ENCODE data around the gene RXRA. TPM values are rescaled to one million over a fixed set of nuclear protein-coding genes. Genes with fewer than 3 reads are reported as not detected.
A peak's percentile ranks its signal among the peaks of the same experiment; 100 is the strongest.

RXRA gene
- total and polyA plus RNA-seq, 7 donors = 37.7 to 192 (median 139) TPM

DNA sequence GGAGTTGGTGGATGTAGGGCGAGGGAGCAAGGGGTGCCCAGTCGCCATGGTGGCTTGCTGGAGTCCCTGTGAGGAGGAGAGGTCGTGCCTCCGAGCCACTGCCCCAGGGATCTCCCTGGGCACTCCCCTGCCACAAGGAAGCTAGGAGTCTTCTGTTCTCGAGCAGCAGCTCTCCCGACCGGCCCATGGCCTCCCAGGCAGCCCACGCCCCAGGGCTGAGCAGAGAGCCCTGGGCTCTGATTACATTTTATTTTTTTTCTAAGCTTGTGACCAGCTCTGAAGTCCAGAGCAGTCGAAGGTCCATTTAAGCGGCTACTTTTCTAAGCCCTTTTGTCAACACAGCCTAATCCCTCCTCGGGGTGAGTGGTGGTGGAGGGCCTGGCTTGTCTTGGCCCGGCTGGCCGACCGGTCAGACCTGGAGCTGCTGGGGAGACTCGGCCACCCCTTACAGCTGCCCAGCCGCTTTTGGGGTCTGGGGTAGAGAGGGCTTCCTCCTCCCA lies 2.1 kb downstream of the RXRA start:
- peak overlapping the region; percentile 97 for H3K27ac ChIP-seq
- intact Hi-C loops (cut with DNase I) = loop anchor here (2.0 to 5.0 kb wide), 4 partner anchors 48 to 158 kb away; no protein-coding TSS in a partner anchor
- peaks cover 58% of the 10 kb centered on the region for H3K4me1 ChIP-seq
- DNase-seq (peak; percentile 31 to 54), ATAC-seq (peak in 1 of 4 donors; percentile 2)
- H3K27me3 ChIP-seq (ENCODE audit: insufficient read depth in 3 of 3, low read length in 2 of 3) = no peaks in the 10 kb centered on the region
- WGBS, 3 donors = 6 to 13% (median 7%) methylated on average over 16 of the region's 16 CpGs
- TF ChIP-seq, protein P1, sequence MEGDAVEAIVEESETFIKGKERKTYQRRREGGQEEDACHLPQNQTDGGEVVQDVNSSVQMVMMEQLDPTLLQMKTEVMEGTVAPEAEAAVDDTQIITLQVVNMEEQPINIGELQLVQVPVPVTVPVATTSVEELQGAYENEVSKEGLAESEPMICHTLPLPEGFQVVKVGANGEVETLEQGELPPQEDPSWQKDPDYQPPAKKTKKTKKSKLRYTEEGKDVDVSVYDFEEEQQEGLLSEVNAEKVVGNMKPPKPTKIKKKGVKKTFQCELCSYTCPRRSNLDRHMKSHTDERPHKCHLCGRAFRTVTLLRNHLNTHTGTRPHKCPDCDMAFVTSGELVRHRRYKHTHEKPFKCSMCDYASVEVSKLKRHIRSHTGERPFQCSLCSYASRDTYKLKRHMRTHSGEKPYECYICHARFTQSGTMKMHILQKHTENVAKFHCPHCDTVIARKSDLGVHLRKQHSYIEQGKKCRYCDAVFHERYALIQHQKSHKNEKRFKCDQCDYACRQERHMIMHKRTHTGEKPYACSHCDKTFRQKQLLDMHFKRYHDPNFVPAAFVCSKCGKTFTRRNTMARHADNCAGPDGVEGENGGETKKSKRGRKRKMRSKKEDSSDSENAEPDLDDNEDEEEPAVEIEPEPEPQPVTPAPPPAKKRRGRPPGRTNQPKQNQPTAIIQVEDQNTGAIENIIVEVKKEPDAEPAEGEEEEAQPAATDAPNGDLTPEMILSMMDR (IDR thresholded peaks at IDR 0.05) = no peak
- H3K4me3 ChIP-seq = peak overlapping the region; percentile 92
- H3K9me3 ChIP-seq = no peaks in the 10 kb centered on the region
- H3K36me3 ChIP-seq (ENCODE audit: insufficient read depth in 1 of 2, low read depth in 1 of 2) = no peaks in the 10 kb centered on the region

DNA sequence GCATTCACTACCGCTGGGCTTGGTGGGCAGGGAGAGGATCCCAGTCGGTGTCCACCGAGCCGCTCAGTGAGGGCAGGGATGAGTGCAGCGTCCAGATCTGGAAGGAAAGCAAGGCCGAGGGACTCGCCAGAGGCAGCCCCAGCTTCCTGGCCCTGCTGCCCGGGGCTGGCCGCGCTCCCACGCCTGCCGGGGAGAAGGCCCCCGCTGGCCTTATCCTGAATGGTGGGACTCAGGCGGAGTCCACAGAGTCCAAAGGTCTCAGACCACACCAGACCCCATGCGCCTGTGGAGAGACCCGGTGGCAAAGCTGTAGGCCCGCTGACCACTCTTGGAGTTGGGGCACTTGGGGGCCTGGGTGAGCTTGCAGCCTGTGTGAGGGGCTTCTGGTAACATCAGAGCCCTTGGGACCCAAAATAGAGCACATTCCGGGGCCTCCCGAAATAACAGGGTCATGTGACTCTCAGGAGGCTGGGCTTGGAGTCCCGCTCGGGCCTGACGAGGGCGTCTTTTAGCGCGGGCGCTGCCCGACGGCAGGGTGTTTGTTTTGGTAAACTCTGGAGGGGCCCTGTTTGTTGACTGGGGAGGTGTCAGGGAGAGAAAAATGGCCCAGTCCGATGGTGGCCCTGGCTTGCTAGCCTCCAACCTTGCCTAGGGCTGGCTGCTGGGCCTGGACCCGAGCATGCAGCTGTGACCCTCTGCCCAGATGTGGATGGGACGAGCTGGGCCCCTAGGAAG lies 2.8 kb downstream of the RXRA start:
- Histone ChIP-seq H3K27ac (peak overlapping the region; percentile 97), H3K36me3 (ENCODE audit: insufficient read depth in 1 of 2, low read depth in 1 of 2) (no peaks in the 10 kb centered on the region), H3K27me3 (ENCODE audit: insufficient read depth in 3 of 3, low read length in 2 of 3) (no peaks in the 10 kb centered on the region), H3K4me3 (peak overlapping the region; percentile 92), H3K9me3 (no peaks in the 10 kb centered on the region), H3K4me1 (peaks cover 64% of the 10 kb centered on the region)
- peak; percentile 19 to 50 (median 38) for ATAC-seq
- WGBS, 3 donors = 3 to 10% (median 10%) methylated on average over 22 to 31 of the region's 31 CpGs
- peak; percentile 70 to 80 for DNase-seq
- intact Hi-C loops (cut with DNase I) = loop anchor here (2.0 to 5.0 kb wide), 4 partner anchors 48 to 158 kb away; no protein-coding TSS in a partner anchor
- TF ChIP-seq, protein P1 (IDR thresholded peaks at IDR 0.05) = no peak

DNA sequence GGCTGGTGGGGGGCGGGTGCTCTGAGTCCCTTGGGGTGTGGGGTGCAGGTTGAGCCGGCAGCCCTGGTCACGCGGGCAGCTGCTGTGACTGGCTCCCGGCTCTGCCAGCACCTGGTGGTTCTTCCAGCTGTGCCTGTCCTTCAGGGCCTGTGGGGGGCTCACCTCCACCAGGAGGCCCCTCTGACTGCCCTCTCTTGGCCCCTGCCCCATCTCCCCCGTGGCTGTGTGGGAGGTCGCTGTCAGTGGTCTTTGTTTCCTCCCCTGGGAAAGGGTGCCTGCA lies 3.3 kb downstream of the RXRA start:
- Histone ChIP-seq H3K9me3 (no peaks in the 10 kb centered on the region), H3K4me1 (peaks cover 69% of the 10 kb centered on the region), H3K36me3 (ENCODE audit: insufficient read depth in 1 of 2, low read depth in 1 of 2) (no peaks in the 10 kb centered on the region), H3K27ac (peak overlapping the region; percentile 97), H3K4me3 (peak overlapping the region; percentile 92), H3K27me3 (ENCODE audit: insufficient read depth in 3 of 3, low read length in 2 of 3) (no peaks in the 10 kb centered on the region)
- DNase-seq (peak; percentile 37 to 70), ATAC-seq (peak; percentile 10 to 30 (median 30))
- TF ChIP-seq, protein P1 (IDR thresholded peaks at IDR 0.05) = no peak
- intact Hi-C loops (cut with DNase I) = loop anchor here (2.0 to 5.0 kb wide), 4 partner anchors 47 to 159 kb away; no protein-coding TSS in a partner anchor
- WGBS, 3 donors = 14 to 34% (median 21%) methylated on average over 6 to 7 of the region's 7 CpGs

DNA sequence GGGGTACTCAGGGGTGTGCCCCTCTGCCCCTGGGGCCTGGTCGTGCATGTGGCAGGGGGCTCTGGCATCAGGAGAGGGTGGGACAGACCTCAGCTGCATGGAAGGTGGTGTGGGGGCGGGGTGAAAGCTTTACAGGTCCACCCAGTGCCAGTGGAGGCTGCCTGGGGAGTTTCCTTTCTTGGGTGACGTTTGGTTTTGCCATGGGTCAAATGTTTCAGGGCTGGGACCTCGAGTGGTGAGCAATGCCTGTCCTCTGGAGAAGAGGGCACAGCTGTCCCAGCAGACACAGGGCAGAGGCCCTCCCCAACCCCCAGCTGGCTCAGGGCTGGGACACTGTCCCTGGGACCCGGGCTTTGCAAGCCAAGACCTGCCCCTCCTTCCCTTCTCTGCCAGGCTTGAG lies 3.6 kb downstream of the RXRA start:
- DNase-seq = peak; percentile 76 to 90
- intact Hi-C loops (cut with DNase I) = loop anchor here (2.0 to 5.0 kb wide), 7 partner anchors 37 to 159 kb away; no protein-coding TSS in a partner anchor
- no peaks in the 10 kb centered on the region for H3K36me3 ChIP-seq (ENCODE audit: insufficient read depth in 1 of 2, low read depth in 1 of 2)
- no peaks in the 10 kb centered on the region for H3K27me3 ChIP-seq (ENCODE audit: insufficient read depth in 3 of 3, low read length in 2 of 3)
- peak overlapping the region; percentile 97 for H3K27ac ChIP-seq
- H3K9me3 ChIP-seq = no peaks in the 10 kb centered on the region
- peak overlapping the region; percentile 92 for H3K4me3 ChIP-seq
- peak; percentile 71 to 77 (median 74) for ATAC-seq
- TF ChIP-seq, protein P1 (IDR thresholded peaks at IDR 0.05) = no peak
- peaks cover 70% of the 10 kb centered on the region for H3K4me1 ChIP-seq
- 9 to 28% (median 18%) methylated on average over 4 to 5 of the region's 5 CpGs for WGBS, 3 donors

Measured in psoas muscle (tissue), 8 donors.